Ecto neural progenitor cell (in vitro differentiated cells): Measurements from ENCODE around the gene MYO3B.
"Not testable (repeated sequence)": the region's sequence is repeated elsewhere in the genome, so short reads cannot be mapped to it uniquely, and the experiment has no call there.

Source experiments
- DNase-seq: peaks from one replicate; pipeline ENCODE4 v3.0.0-alpha.2; 2018; ENCODE audit warnings: low spot score

The MYO3B gene

DNA sequence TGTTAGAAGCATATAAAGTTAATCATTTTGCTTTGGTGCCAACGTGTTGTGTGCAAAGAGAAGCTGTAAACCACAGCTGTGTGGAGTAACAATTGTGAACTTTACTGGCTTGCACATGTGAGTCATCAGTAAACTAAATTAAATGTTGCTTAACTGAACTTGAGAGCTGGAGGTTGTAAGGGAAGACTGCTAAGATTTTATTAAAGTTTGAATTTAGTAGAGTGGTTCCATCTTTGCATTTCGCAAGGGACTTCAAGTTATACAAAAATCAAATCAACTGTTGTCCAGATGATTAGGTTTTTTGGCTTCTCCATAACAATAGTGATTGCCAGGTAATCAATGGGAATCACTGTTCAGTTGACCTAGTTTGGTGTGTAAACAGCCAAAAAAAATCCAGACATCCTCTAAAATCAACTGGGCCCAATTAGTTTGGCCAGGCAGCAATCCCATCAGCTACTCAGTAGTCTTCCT lies 247.4 kb downstream of the MYO3B start:
- DNase-seq, result no peak

GRCh38 chr2:170428868-170429267 lies 250.9 kb downstream of the MYO3B start:
- DNase-seq, result no peak

DNA sequence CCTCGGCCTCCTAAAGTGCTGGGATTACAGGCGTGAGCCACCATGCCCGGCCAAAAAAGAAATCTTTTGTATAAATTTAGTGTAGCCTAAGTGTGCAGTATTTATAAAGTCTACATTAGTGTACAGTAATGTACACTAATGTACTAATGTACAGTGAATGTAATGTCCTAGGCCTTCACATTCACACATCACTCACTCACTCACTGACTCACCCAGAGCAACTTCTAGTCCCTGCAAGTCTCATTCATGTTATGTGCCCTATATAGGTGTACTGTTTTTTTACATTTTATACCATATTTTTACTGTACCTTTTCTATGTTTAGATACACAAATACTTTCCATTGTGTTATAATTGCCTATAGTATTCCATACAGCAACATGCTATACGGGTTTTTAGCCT lies 254.9 kb downstream of the MYO3B start:
- DNase-seq, result no peak

GRCh38 chr2:170433448-170433847 lies 255.5 kb downstream of the MYO3B start:
- DNase-seq, result no peak

DNA sequence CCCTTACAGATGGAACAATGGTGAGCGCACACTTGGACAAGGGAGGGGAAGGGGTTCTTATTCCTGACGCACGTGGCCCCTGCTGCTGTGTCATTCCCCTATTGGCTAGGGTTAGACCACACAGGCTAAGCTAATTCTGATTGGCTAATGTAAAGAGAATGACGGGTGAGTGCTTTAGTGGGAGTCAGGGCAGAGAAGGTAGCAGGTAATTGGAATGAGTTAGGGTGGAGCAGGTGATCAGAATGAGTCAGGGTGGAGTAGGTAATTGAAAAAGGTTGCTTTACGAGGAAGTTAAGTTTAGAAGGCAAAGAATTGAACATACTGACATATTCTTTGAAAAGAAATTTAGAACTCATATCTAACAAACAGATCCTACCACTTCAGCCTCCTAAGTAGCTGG lies 256.4 kb downstream of the MYO3B start:
- not testable (repeated sequence) for DNase-seq

DNA sequence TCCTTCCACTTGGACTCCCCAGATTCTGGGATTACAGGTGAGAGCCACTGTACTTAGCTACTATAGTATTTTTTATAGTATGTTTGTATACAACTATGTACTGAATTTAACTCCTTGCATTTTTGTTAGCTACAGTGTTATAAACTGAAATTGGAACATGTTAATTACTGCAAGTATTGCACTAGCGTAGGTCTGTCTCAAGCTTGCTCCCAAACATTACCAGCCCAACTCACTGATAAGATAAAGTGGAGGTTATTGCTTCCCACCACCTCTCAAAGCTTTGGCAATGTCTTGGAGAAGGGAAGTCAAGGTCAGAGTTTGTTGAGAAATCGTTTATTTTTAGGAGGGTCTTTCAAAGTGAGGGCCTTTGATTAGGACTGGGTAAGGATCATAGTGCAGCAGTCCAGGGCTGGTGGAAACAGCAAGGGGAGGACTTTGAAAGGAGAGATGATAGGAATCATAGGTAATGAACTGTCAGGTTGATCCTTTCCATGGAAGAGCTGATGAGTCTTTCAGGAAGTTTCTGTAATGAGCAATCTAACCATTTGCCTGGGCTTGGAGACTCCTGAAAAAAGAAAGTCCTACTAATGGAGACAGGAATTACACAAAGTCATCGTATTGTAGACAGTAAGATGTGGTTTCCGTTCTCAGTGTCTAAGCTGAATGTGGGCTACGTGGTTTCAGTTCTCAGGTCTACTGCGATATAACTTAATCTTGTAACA lies 257.1 kb downstream of the MYO3B start:
- DNase-seq, result no peak

GRCh38 chr2:170436077-170436943 lies 258.4 kb downstream of the MYO3B start:
- DNase-seq, result no peak

GRCh38 chr2:170446078-170446477 lies 268.1 kb downstream of the MYO3B start:
- DNase-seq, result no peak

- no peak for DNase-seq
These were observed 271.1 kb downstream of the MYO3B start for GRCh38 chr2:170449034-170449433.

DNA sequence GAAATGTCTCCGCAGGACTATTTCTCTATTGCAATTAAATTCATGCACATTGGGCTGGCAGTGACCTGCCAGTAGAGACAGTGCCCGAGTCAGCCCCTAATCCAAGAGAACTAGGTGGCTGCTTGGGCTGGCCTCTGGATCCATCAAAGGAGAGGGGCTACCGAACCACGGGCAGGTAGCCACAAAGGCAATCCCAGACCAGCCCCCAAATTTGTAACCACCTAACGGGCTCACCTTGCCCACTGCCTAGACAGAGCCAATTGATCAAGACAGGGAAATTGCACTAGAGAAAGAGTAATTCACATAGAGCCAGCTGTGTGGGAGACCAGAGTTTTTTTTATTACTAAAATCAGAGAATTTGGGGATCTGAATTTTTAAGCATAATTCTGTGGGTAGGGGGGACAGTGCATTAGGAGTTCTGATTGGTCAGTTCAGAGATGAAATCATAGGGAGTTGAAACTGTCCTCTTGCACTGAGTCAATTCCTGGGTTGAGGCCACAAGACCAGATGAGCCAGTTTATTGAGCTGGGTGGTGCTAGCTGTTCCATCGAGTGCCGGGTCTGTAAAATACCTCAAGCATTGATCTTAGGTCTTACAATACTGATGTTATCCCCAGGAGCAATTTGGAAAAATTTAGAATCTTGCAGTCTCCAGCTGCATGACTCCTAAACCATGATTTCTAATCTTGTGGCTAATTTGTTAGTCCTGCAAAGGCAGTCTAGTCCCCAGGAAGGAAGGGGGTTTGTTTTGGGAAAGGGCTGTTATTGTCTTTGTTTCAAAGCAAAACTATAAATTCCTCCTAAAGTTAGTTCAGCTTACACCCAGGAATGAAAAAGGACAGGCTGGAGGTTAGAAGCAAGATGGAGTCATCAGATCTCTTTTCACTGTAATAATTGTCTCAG lies 276.8 kb downstream of the MYO3B start:
- no peak for DNase-seq

GRCh38 chr2:170455617-170456426 lies 277.9 kb downstream of the MYO3B start:
- DNase-seq, result no peak

DNA sequence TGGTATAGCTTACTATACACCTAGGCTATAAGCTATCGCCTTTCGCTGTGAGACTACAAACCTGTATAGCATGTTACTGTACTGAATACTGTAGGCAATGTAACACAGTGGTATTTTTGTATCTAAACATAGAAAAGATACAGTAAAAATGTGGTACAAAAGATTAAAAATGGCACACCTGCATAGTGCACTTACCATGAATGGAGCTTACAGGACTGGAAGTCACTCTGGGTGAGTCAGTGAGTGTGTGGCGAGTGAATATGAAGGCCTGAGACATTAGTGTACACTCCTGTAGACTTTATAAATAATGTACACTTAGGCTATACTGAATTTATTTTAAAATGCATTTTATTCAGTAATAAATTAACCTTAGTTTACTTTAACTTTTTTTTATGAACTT lies 279.0 kb downstream of the MYO3B start:
- DNase-seq, result no peak

GRCh38 chr2:170457742-170458141 lies 279.8 kb downstream of the MYO3B start:
- DNase-seq, result no peak

DNA sequence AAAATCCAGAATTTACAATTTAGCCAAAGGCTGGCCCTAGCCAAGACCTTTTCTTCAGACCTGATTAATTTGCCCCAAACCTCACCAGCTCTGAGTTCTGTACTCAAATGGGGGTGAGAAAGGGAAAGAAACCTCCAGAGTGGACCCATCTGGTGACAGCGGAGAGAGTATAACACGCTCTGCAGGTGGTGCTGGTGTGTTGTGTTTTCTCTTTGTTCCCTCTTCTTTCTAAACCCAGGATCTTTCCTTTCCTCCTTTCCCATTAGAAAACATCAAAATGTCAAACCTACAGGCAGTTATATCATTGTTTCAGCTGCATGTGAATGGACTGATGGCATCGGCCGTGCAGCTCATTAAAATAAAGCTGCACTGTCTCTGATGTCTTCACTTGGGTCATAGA lies 283.9 kb downstream of the MYO3B start:
- no peak for DNase-seq

GRCh38 chr2:170462433-170463205 lies 284.7 kb downstream of the MYO3B start:
- no peak for DNase-seq

DNA sequence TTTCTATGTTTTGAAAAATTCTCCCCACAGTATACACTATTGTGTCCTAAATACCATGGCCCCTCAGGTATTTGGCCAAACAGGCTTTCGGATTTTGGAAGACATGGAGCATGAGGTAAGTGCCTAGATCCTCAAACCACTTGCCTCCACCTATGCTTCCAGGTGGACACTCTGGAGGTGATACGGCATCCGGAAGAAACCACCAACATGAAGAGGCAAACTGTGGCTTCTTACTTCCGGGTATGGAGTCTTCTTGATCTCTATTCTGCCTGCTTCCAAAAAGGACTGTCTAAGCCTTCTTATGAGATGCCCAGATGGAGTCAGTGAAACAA lies 285.2 kb downstream of the MYO3B start:
- DNase-seq, result no peak

DNA sequence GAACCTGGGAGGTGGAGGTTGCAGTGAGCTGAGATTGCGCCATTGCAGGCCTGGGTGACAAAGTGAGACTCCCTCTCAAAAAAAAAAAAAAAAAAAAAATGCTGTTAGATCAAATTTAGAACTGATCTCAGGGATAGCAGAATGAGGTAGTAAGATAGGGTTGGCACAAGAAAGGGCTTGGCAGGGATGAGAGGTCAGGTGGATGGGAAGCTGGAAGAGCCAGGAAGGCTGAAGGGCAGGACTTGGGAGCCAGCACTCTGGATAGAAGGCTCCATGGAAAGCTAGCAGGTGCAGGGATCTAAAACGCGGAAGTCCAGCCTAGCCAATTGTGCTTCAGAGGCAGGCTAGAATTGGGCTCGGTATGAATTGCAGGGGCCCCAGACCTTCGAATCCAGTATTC lies 286.3 kb downstream of the MYO3B start:
- no peak for DNase-seq

GRCh38 chr2:170465241-170465640 lies 287.3 kb downstream of the MYO3B start:
- no peak for DNase-seq

GRCh38 chr2:170466632-170467031 lies 288.7 kb downstream of the MYO3B start:
- no peak for DNase-seq

- no peak for DNase-seq
These were observed 289.8 kb downstream of the MYO3B start for GRCh38 chr2:170467568-170468422.
